OCI-LY1 (cell line): Measurements from ENCODE around the gene ZSWIM1.

Source experiments
- CTCF ChIP-seq: fragments of 200-600 bp; sonication (generic), shearing (Covaris generic); IDR thresholded peaks from 2 replicates; pipeline ENCODE4 v1.5.1; 2017; ENCODE audit warnings: mild to moderate bottlenecking, antibody characterized with exemption, low read length, moderate library complexity, mixed read lengths
- EZH2 ChIP-seq: fragments of 200-600 bp; sonication (generic), shearing (Covaris generic); IDR thresholded peaks from 2 replicates; pipeline ENCODE4 v1.8.0; 2017; ENCODE audit warnings: borderline replicate concordance, mixed run types, mild to moderate bottlenecking, antibody characterized with exemption, low read length, moderate library complexity, mixed read lengths

GRCh38 chr20:45909336-45909808, 28.3 kb downstream of the ZSWIM1 start:
- TF ChIP-seq EZH2 (no peak), CTCF (no peak)
